GM23338 (cell line): ENCODE results near the gene EPB41L4A. TPM values are rescaled to one million over a fixed set of nuclear protein-coding genes. Genes with fewer than 3 reads are reported as not detected.

ENCODE experiments used
- ATAC-seq: fragments of 200-7000 bp; cut with Tn5 transposase; 3 replicates; pipeline ENCODE4 v1.9.1; 2020
- DNase-seq: peaks from one replicate; pipeline ENCODE4 v3.0.0-alpha.2; 2015; ENCODE audit warnings: low spot score
- H2AFZ ChIP-seq: fragments of 200-600 bp; sonication (generic); 2 replicates; pipeline ENCODE4 v1.8.0; 2016; ENCODE audit warnings: antibody characterized with exemption, mild to moderate bottlenecking, moderate library complexity
- H3F3A ChIP-seq: fragments of 200-600 bp; sonication (generic); replicated peaks from 2 replicates; pipeline ENCODE4 v1.8.0; 2017; ENCODE audit warnings: antibody characterized with exemption, mixed run types, low read depth
- H3K27ac ChIP-seq: fragments of 200-600 bp; sonication (generic); 2 replicates; pipeline ENCODE4 v1.6.1; 2016; ENCODE audit warnings: low read depth
- H3K27me3 ChIP-seq: fragments of 200-600 bp; sonication (generic); 2 replicates; pipeline ENCODE4 v1.8.0; 2016; ENCODE audit warnings: mild to moderate bottlenecking, mixed run types, moderate library complexity; ENCODE audit not compliant: insufficient read depth
- H3K36me3 ChIP-seq: fragments of 200-600 bp; sonication (generic); 2 replicates; pipeline ENCODE4 v1.8.0; 2016; ENCODE audit warnings: mild to moderate bottlenecking; ENCODE audit not compliant: insufficient read depth
- H3K4me1 ChIP-seq: fragments of 200-600 bp; sonication (generic); 2 replicates; pipeline ENCODE4 v1.8.0; 2016; ENCODE audit warnings: mild to moderate bottlenecking, moderate library complexity; ENCODE audit not compliant: insufficient read depth
- H3K4me2 ChIP-seq: fragments of 200-600 bp; sonication (generic); 2 replicates; pipeline ENCODE4 v1.7.1; 2017; ENCODE audit warnings: mixed run types
- H3K4me3 ChIP-seq: fragments of 200-600 bp; sonication (generic); 2 replicates; pipeline ENCODE4 v1.6.1; 2016; ENCODE audit warnings: mixed run types
- H3K79me2 ChIP-seq: fragments of 200-600 bp; sonication (generic); replicated peaks from 2 replicates; pipeline ENCODE4 v1.8.0; 2017; ENCODE audit warnings: mild to moderate bottlenecking; ENCODE audit not compliant: insufficient read depth
- H3K9me2 ChIP-seq: fragments of 200-600 bp; sonication (generic); 2 replicates; pipeline ENCODE4 v1.8.0; 2017; ENCODE audit not compliant: insufficient read depth
- H4K20me1 ChIP-seq: fragments of 200-600 bp; sonication (generic); replicated peaks from 2 replicates; pipeline ENCODE4 v1.8.0; 2017; ENCODE audit warnings: mild to moderate bottlenecking; ENCODE audit not compliant: insufficient read depth
- H3K27ac Mint-ChIP-seq: 2 replicates; pipeline ENCODE4 v1.8.0; 2020; ENCODE audit warnings: inconsistent platforms, mild to moderate bottlenecking, moderate library complexity, mixed read lengths
- H3K27me3 Mint-ChIP-seq: 3 replicates; pipeline ENCODE4 v1.8.0; 2022; ENCODE audit warnings: low read depth, mild to moderate bottlenecking, moderate library complexity, mixed read lengths, inconsistent platforms; ENCODE audit not compliant: insufficient read depth, poor library complexity
- H3K36me3 Mint-ChIP-seq: 3 replicates; pipeline ENCODE4 v1.8.0; 2021; ENCODE audit warnings: low read depth, mild to moderate bottlenecking, inconsistent platforms, moderate library complexity, mixed read lengths
- H3K4me1 Mint-ChIP-seq: 3 replicates; pipeline ENCODE4 v1.8.0; 2020; ENCODE audit warnings: mild to moderate bottlenecking, inconsistent platforms, mixed read lengths
- H3K4me3 Mint-ChIP-seq: 3 replicates; pipeline ENCODE4 v1.8.0; 2021; ENCODE audit warnings: moderate library complexity, mild to moderate bottlenecking, inconsistent platforms, mixed read lengths
- H3K9me3 Mint-ChIP-seq: 3 replicates; pipeline ENCODE4 v1.8.0; 2020; ENCODE audit warnings: moderate library complexity, mild to moderate bottlenecking, inconsistent platforms, mixed read lengths
- CREB1 ChIP-seq: fragments of 250-450 bp; sonication (Bioruptor Pico); IDR thresholded peaks from 2 replicates; pipeline ENCODE4 v1.5.0; 2020; ENCODE audit warnings: low read depth, mild to moderate bottlenecking, moderate library complexity
- EZH2 ChIP-seq: fragments of 200-600 bp; sonication (generic); IDR thresholded peaks from one replicate; pipeline ENCODE4 v1.8.0; 2017; ENCODE audit warnings: antibody characterized with exemption, mild to moderate bottlenecking, low read depth; ENCODE audit not compliant: unreplicated experiment
- EZH2phosphoT487 ChIP-seq: fragments of 200-600 bp; sonication (generic); IDR thresholded peaks from one replicate; pipeline ENCODE4 v1.8.1; 2018; ENCODE audit warnings: antibody characterized with exemption; ENCODE audit not compliant: unreplicated experiment
- JUNB ChIP-seq: IDR thresholded peaks from one replicate; pipeline ENCODE4 v1.6.1; 2016; ENCODE audit warnings: antibody characterized with exemption; ENCODE audit not compliant: unreplicated experiment
- NANOG ChIP-seq: IDR thresholded peaks from 2 replicates; pipeline ENCODE4 v1.6.1; 2016; ENCODE audit warnings: antibody characterized with exemption, borderline replicate concordance
- POLR2AphosphoS5 ChIP-seq: IDR thresholded peaks from 2 replicates; pipeline ENCODE4 v1.6.1; 2016; ENCODE audit warnings: antibody characterized with exemption, low read depth
- REST ChIP-seq: IDR thresholded peaks from one replicate; pipeline ENCODE4 v1.6.1; 2018; ENCODE audit warnings: antibody characterized with exemption; ENCODE audit not compliant: unreplicated experiment
- STAT1 ChIP-seq: IDR thresholded peaks from one replicate; pipeline ENCODE4 v1.6.1; 2016; ENCODE audit warnings: antibody characterized with exemption; ENCODE audit not compliant: unreplicated experiment
- ZNF114 ChIP-seq: fragments of 250-450 bp; sonication (Bioruptor Pico); IDR thresholded peaks from 2 replicates; pipeline ENCODE4 v1.5.0; 2020; ENCODE audit warnings: mild to moderate bottlenecking, moderate library complexity
- ZNF331 ChIP-seq: fragments of 250-450 bp; sonication (Bioruptor Pico); IDR thresholded peaks from 2 replicates; pipeline ENCODE4 v1.5.0; 2020; ENCODE audit warnings: low read depth, mild to moderate bottlenecking, moderate library complexity
- polyA plus RNA-seq: library from polyadenylated mRNA; unstranded; fragments of >200 nt; fragmentation: Nextera tagmentation; extraction: Ambion mirVana; gene quantifications from 2 replicates; pipeline ENCODE4 v1.2.1, GENCODE V29; 2016
- total RNA-seq: library from RNA; depleted of rRNA; stranded (reverse); fragments of >200 nt; shearing (Covaris generic); gene quantifications from 2 replicates; pipeline ENCODE4 v1.2.3, GENCODE V29; 2014
- TF ChIP-seq, protein P1 (sequence below): IDR thresholded peaks from 2 replicates; pipeline ENCODE4 v1.6.1; 2016; ENCODE audit warnings: antibody characterized with exemption
- TF ChIP-seq, protein P2 (sequence below), 2 experiments: fragments of 200-600 bp in 1 of 2; sonication (generic) in 1 of 2; conservative IDR thresholded peaks; 2 replicates each; pipeline versions ENCODE4 v1.5.1 to v1.6.1; 2016 to 2017; ENCODE audit warnings: antibody characterized with exemption in 2 of 2, low read depth in 2 of 2, mild to moderate bottlenecking in 2 of 2, moderate library complexity in 1 of 2
- TF ChIP-seq, protein P3 (sequence below): fragments of 250-450 bp; sonication (Bioruptor Pico); IDR thresholded peaks from 2 replicates; pipeline ENCODE4 v1.5.0; 2020; ENCODE audit warnings: mild to moderate bottlenecking, moderate library complexity

Gene EPB41L4A
- total and polyA plus RNA-seq, 2 experiments from 2014 or later = 5.7 to 6.0 TPM

- no peak for TF ChIP-seq EZH2
These were observed 154.4 kb downstream of the EPB41L4A start (continued) for GRCh38 chr5:112264666-112265065.

DNA sequence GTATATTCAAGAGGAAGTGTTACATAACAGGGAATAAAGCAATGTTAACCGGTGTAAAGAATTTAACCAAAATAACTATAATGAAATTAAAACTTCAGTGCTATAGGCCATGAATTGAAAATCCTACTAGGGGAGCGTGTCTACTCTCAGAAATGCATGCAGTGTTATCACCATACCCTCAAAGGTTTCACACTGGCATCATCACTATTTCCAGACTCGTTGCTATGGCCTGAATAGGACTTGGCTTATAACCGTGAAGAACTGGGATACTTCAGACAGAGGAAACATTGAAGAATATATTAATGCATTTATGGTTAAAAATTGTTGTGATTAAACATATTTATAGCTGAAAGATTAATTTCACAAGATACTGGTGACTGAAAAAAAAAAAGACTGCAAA is 154.9 kb downstream of the EPB41L4A start:
- no peaks in the 10 kb centered on the region for H3K4me1 Mint-ChIP-seq
- H3F3A ChIP-seq = no peaks in the 10 kb centered on the region
- H3K36me3 ChIP-seq = no peaks in the 10 kb centered on the region
- no peaks in the 10 kb centered on the region for H3K79me2 ChIP-seq
- no peaks in the 10 kb centered on the region for H3K27me3 ChIP-seq
- TF ChIP-seq ZNF114 (CRISPR knock-in tag) (no peak), REST (no peak), ZNF331 (CRISPR knock-in tag) (no peak), EZH2 (no peak), STAT1 (no peak), CREB1 (CRISPR knock-in tag) (no peak), NANOG (no peak), JUNB (no peak), POLR2AphosphoS5 (no peak), EZH2phosphoT487 (no peak)
- TF ChIP-seq, protein P1, sequence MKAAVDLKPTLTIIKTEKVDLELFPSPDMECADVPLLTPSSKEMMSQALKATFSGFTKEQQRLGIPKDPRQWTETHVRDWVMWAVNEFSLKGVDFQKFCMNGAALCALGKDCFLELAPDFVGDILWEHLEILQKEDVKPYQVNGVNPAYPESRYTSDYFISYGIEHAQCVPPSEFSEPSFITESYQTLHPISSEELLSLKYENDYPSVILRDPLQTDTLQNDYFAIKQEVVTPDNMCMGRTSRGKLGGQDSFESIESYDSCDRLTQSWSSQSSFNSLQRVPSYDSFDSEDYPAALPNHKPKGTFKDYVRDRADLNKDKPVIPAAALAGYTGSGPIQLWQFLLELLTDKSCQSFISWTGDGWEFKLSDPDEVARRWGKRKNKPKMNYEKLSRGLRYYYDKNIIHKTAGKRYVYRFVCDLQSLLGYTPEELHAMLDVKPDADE = no peak
- TF ChIP-seq, protein P2, sequence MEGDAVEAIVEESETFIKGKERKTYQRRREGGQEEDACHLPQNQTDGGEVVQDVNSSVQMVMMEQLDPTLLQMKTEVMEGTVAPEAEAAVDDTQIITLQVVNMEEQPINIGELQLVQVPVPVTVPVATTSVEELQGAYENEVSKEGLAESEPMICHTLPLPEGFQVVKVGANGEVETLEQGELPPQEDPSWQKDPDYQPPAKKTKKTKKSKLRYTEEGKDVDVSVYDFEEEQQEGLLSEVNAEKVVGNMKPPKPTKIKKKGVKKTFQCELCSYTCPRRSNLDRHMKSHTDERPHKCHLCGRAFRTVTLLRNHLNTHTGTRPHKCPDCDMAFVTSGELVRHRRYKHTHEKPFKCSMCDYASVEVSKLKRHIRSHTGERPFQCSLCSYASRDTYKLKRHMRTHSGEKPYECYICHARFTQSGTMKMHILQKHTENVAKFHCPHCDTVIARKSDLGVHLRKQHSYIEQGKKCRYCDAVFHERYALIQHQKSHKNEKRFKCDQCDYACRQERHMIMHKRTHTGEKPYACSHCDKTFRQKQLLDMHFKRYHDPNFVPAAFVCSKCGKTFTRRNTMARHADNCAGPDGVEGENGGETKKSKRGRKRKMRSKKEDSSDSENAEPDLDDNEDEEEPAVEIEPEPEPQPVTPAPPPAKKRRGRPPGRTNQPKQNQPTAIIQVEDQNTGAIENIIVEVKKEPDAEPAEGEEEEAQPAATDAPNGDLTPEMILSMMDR (conservative IDR thresholded peaks at IDR 0.05; ENCODE audit: low read depth in 2 of 2) = no peak
- TF ChIP-seq, protein P3, sequence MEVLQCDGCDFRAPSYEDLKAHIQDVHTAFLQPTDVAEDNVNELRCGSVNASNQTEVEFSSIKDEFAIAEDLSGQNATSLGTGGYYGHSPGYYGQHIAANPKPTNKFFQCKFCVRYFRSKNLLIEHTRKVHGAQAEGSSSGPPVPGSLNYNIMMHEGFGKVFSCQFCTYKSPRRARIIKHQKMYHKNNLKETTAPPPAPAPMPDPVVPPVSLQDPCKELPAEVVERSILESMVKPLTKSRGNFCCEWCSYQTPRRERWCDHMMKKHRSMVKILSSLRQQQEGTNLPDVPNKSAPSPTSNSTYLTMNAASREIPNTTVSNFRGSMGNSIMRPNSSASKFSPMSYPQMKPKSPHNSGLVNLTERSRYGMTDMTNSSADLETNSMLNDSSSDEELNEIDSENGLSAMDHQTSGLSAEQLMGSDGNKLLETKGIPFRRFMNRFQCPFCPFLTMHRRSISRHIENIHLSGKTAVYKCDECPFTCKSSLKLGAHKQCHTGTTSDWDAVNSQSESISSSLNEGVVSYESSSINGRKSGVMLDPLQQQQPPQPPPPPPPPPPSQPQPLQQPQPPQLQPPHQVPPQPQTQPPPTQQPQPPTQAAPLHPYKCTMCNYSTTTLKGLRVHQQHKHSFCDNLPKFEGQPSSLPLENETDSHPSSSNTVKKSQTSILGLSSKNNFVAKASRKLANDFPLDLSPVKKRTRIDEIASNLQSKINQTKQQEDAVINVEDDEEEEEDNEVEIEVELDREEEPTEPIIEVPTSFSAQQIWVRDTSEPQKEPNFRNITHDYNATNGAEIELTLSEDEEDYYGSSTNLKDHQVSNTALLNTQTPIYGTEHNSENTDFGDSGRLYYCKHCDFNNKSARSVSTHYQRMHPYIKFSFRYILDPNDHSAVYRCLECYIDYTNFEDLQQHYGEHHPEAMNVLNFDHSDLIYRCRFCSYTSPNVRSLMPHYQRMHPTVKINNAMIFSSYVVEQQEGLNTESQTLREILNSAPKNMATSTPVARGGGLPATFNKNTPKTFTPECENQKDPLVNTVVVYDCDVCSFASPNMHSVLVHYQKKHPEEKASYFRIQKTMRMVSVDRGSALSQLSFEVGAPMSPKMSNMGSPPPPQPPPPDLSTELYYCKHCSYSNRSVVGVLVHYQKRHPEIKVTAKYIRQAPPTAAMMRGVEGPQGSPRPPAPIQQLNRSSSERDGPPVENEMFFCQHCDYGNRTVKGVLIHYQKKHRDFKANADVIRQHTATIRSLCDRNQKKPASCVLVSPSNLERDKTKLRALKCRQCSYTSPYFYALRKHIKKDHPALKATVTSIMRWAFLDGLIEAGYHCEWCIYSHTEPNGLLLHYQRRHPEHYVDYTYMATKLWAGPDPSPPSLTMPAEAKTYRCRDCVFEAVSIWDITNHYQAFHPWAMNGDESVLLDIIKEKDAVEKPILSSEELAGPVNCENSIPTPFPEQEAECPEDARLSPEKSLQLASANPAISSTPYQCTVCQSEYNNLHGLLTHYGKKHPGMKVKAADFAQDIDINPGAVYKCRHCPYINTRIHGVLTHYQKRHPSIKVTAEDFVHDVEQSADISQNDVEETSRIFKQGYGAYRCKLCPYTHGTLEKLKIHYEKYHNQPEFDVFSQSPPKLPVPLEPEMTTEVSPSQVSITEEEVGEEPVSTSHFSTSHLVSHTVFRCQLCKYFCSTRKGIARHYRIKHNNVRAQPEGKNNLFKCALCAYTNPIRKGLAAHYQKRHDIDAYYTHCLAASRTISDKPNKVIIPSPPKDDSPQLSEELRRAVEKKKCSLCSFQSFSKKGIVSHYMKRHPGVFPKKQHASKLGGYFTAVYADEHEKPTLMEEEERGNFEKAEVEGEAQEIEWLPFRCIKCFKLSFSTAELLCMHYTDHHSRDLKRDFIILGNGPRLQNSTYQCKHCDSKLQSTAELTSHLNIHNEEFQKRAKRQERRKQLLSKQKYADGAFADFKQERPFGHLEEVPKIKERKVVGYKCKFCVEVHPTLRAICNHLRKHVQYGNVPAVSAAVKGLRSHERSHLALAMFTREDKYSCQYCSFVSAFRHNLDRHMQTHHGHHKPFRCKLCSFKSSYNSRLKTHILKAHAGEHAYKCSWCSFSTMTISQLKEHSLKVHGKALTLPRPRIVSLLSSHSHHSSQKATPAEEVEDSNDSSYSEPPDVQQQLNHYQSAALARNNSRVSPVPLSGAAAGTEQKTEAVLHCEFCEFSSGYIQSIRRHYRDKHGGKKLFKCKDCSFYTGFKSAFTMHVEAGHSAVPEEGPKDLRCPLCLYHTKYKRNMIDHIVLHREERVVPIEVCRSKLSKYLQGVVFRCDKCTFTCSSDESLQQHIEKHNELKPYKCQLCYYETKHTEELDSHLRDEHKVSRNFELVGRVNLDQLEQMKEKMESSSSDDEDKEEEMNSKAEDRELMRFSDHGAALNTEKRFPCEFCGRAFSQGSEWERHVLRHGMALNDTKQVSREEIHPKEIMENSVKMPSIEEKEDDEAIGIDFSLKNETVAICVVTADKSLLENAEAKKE = no peak
- no peaks in the 10 kb centered on the region for H3K4me1 ChIP-seq
- no peak overlapping the region for H3K27ac ChIP-seq
- H3K4me2 ChIP-seq = no peak overlapping the region
- no peak overlapping the region for H3K4me3 Mint-ChIP-seq
- H3K9me3 Mint-ChIP-seq = no peaks in the 10 kb centered on the region
- no peak overlapping the region for H2AFZ ChIP-seq
- no peak overlapping the region for H3K27ac Mint-ChIP-seq
- peaks cover 2% of the 10 kb centered on the region for H3K27me3 Mint-ChIP-seq
- DNase-seq = no peak
- H4K20me1 ChIP-seq = no peaks in the 10 kb centered on the region
- H3K9me2 ChIP-seq = no peaks in the 10 kb centered on the region
- no peak overlapping the region for H3K4me3 ChIP-seq
- no peak for ATAC-seq
- no peaks in the 10 kb centered on the region for H3K36me3 Mint-ChIP-seq
